Panc1 (cell line): ENCODE data around the gene CEP83. TPM values are rescaled to one million over a fixed set of nuclear protein-coding genes. Genes with fewer than 3 reads are reported as not detected.

ENCODE experiments used
- ATAC-seq: fragments of 200-7000 bp; cut with Tn5 transposase; 2 replicates; pipeline ENCODE4 v1.9.1; 2020; ENCODE audit warnings: mild to moderate bottlenecking, moderate library complexity
- BruUV-seq: library from RNA; stranded (reverse); fragments of 400-500 nt; replicated peaks from 2 replicates; lab custom pipeline; 2021; lab: Mats Ljungman, UMichigan
- CTCF ChIA-PET: fragments of 300-600 bp; sonication (Branson Sonifier 250); formaldehyde crosslinking; loops from one replicate; lab custom pipeline; 2022; ENCODE audit warnings: antibody characterized with exemption; lab: Charles Lee
- POLR2A ChIA-PET: fragments of 300-600 bp; sonication (Branson Sonifier 250); formaldehyde crosslinking; loops from one replicate; lab custom pipeline; 2022; ENCODE audit warnings: antibody characterized with exemption; lab: Charles Lee
- DNase-seq: peaks from one replicate; pipeline ENCODE4 v3.0.0-alpha.2; 2010; ENCODE audit warnings: low read depth, low spot score
- H3K27ac ChIP-seq: 2 replicates; pipeline ENCODE4 v1.5.1; 2011; ENCODE audit warnings: mild to moderate bottlenecking, low read length, inconsistent platforms
- H3K27me3 ChIP-seq: fragments of 200-500 bp; sonication (Bioruptor generic); 2 replicates; pipeline ENCODE4 v1.6.0; 2014; ENCODE audit warnings: low read length, inconsistent platforms; ENCODE audit not compliant: control insufficient read depth, insufficient read depth
- H3K36me3 ChIP-seq: fragments of 200-500 bp; sonication (Bioruptor generic); 2 replicates; pipeline ENCODE4 v1.5.1; 2014; ENCODE audit warnings: inconsistent platforms, mild to moderate bottlenecking, low read length, moderate library complexity; ENCODE audit not compliant: control insufficient read depth, insufficient read depth
- H3K4me1 ChIP-seq: 2 replicates; pipeline ENCODE4 v1.5.1; 2011; ENCODE audit warnings: inconsistent platforms, mild to moderate bottlenecking, low read length, moderate library complexity; ENCODE audit not compliant: control insufficient read depth, insufficient read depth
- H3K4me3 ChIP-seq, 2 experiments: 2 replicates each; pipeline ENCODE4 v1.5.1; 2011 to 2012; ENCODE audit warnings: low read depth in 2 of 2, low read length in 2 of 2, mild to moderate bottlenecking in 2 of 2, inconsistent platforms in 1 of 2, moderate library complexity in 1 of 2
- H3K9me3 ChIP-seq: fragments of 200-500 bp; sonication (Bioruptor generic); 2 replicates; pipeline ENCODE4 v1.5.1; 2014; ENCODE audit warnings: low read depth, mild to moderate bottlenecking, inconsistent platforms, low read length, moderate library complexity; ENCODE audit not compliant: control insufficient read depth, insufficient read depth
- POLR2AphosphoS5 ChIP-seq: IDR thresholded peaks from 2 replicates; pipeline ENCODE4 v1.6.1; 2012; ENCODE audit warnings: mild to moderate bottlenecking, low read depth, low read length, moderate library complexity
- REST ChIP-seq, 2 experiments: IDR thresholded peaks; 2 replicates each; pipeline ENCODE4 v1.6.1; 2011 to 2012; ENCODE audit warnings: low read depth in 2 of 2, control low read depth in 1 of 2, low read length in 1 of 2, mild to moderate bottlenecking in 1 of 2, moderate library complexity in 1 of 2; ENCODE audit not compliant: insufficient read depth in 1 of 2
- SIN3A ChIP-seq: IDR thresholded peaks from 2 replicates; pipeline ENCODE4 v1.6.1; 2012; ENCODE audit warnings: low read depth, mild to moderate bottlenecking, low read length, moderate library complexity, borderline replicate concordance; ENCODE audit not compliant: insufficient read depth
- TCF7L2 ChIP-seq: IDR thresholded peaks from 2 replicates; pipeline ENCODE4 v1.6.1; 2011; ENCODE audit warnings: mild to moderate bottlenecking, low read depth, low read length, inconsistent platforms
- in situ Hi-C: cut with HindIII; loops from 2 replicates; pipeline ENCODE4 v1.10.0; 2016; ENCODE audit warnings: low sequenced_read_pairs, low pct_unique_long_range_greater_than_20kb
- intact Hi-C: fragments of 100-400 bp; cut with micrococcal nuclease; formaldehyde crosslinking; loops from one replicate; pipeline ENCODE4 v1.10.0; 2022; ENCODE audit not compliant: unreplicated experiment
- total RNA-seq: library from RNA; stranded (reverse); gene quantifications from one replicate; pipeline ENCODE4 v1.2.1, GENCODE V29; 2021; ENCODE audit not compliant: unreplicated experiment
- TF ChIP-seq, protein P1 (sequence below): fragments of 450-650 bp; IDR thresholded peaks from 2 replicates; pipeline ENCODE4 v1.5.1; 2017; ENCODE audit warnings: mild to moderate bottlenecking

Gene CEP83
- total RNA-seq, 1 experiment from 2014 or later = 28.0 TPM

DNA sequence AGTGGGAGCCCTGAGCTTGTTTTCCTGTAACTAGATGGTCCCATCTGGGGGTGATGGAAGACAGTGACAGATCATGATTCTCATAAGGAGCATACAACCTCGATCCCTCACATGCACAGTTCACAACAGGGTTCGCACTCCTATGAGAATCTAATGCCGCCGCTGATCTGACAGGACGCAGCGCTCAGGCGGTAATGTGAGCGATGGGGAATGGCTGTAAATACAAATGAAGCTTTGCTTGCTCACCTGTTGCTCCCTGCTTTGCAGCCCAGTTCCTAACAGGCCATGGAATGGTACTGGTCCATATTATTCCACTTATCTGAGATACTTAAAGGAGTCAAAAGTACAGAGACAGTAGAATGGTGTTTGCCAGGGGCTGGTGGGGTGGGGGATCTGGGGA, 9.9 kb upstream of the CEP83 start:
- no peak overlapping the region for H3K4me3 ChIP-seq
- no peak overlapping the region for H3K27ac ChIP-seq
- H3K9me3 ChIP-seq = no peaks in the 10 kb centered on the region
- H3K36me3 ChIP-seq = no peaks in the 10 kb centered on the region
- DNase-seq (no peak), ATAC-seq (no peak)
- H3K4me1 ChIP-seq = no peaks in the 10 kb centered on the region
- BruUV-seq = no TSS peak
- intact Hi-C loops = no loop called here
- H3K27me3 ChIP-seq = no peaks in the 10 kb centered on the region; the same call in 1 of the 2 replicates
- TF ChIP-seq REST (IDR thresholded peaks at IDR 0.05; ENCODE audit: insufficient read depth in 1 of 2, low read depth in 2 of 2, low read length in 1 of 2) = no peak
- TF ChIP-seq SIN3A = no peak
- TF ChIP-seq, protein P1, sequence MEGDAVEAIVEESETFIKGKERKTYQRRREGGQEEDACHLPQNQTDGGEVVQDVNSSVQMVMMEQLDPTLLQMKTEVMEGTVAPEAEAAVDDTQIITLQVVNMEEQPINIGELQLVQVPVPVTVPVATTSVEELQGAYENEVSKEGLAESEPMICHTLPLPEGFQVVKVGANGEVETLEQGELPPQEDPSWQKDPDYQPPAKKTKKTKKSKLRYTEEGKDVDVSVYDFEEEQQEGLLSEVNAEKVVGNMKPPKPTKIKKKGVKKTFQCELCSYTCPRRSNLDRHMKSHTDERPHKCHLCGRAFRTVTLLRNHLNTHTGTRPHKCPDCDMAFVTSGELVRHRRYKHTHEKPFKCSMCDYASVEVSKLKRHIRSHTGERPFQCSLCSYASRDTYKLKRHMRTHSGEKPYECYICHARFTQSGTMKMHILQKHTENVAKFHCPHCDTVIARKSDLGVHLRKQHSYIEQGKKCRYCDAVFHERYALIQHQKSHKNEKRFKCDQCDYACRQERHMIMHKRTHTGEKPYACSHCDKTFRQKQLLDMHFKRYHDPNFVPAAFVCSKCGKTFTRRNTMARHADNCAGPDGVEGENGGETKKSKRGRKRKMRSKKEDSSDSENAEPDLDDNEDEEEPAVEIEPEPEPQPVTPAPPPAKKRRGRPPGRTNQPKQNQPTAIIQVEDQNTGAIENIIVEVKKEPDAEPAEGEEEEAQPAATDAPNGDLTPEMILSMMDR = no peak
- no peak for TF ChIP-seq TCF7L2
- TF ChIP-seq POLR2AphosphoS5 = no peak
- in situ Hi-C loops = no loop called here
- ChIA-PET CTCF (no interaction called here), POLR2A (no interaction called here)

DNA sequence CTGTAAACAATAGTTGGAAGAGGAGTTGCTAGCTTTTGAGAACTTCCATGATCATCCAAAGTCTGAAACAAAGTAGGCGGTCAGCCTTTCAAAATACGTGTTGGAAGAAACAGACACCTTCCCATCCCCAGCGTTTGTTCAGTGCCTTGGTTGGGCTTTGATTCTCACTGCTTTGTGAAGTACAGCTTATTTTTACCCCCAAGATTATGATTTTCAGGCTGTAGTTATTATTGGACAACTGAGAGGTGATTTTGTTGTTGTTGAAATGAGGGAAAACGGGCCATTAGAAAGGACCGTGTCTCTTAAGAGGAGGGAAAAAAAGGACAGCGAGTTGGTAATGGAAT, 921 bp upstream of the CEP83 start:
- ChIA-PET CTCF (no interaction called here), POLR2A (no interaction called here)
- Histone ChIP-seq H3K9me3 (no peaks in the 10 kb centered on the region), H3K27ac (peak overlapping the region; percentile 97), H3K4me1 (peaks cover 6% of the 10 kb centered on the region; the same call in 1 of the 2 replicates), H3K27me3 (no peaks in the 10 kb centered on the region), H3K36me3 (peaks cover 5% of the 10 kb centered on the region; the same call in 1 of the 2 replicates), H3K4me3 (peak overlapping the region; percentile 85 to 96)
- no peak for DNase-seq
- TF ChIP-seq POLR2AphosphoS5 (peak; percentile 13; the same call in 1 of the 2 replicates), SIN3A (no peak)
- TF ChIP-seq, protein P1 = no peak
- in situ Hi-C loops = no loop called here
- intact Hi-C loops = no loop called here
- no TSS peak for BruUV-seq
- no peak for ATAC-seq
